Measurements from ENCODE around the gene CDC42EP3.
A peak's percentile ranks its signal among the peaks of the same experiment; 100 is the strongest.

The CDC42EP3 gene

GRCh38 chr2:37654419-37654818 lies 17.0 kb downstream of the CDC42EP3 start:
- DNase-seq: no peak

GRCh38 chr2:37653805-37654378 lies 17.6 kb downstream of the CDC42EP3 start:
- DNase-seq: no peak

GRCh38 chr2:37653093-37653492 lies 18.3 kb downstream of the CDC42EP3 start:
- no peak for DNase-seq

GRCh38 chr2:37652199-37652640 lies 19.2 kb downstream of the CDC42EP3 start:
- DNase-seq: peak; percentile 93

- no peak for DNase-seq
These were observed 20.8 kb downstream of the CDC42EP3 start for GRCh38 chr2:37650548-37651093.

- no peak for DNase-seq
These were observed 21.9 kb downstream of the CDC42EP3 start for GRCh38 chr2:37649518-37649917.

GRCh38 chr2:37648331-37649011 lies 23.0 kb downstream of the CDC42EP3 start:
- no peak for DNase-seq

- DNase-seq: no peak
These were observed 23.5 kb downstream of the CDC42EP3 start for GRCh38 chr2:37647971-37648330.

- no peak for DNase-seq
These were observed 25.6 kb downstream of the CDC42EP3 start for GRCh38 chr2:37645836-37646235.

GRCh38 chr2:37645362-37645761 lies 26.1 kb downstream of the CDC42EP3 start:
- peak; percentile 72 for DNase-seq

- DNase-seq: no peak
These were observed 27.3 kb downstream of the CDC42EP3 start for GRCh38 chr2:37644191-37644590.

- no peak for DNase-seq
These were observed 27.7 kb downstream of the CDC42EP3 start for GRCh38 chr2:37643730-37644078.

GRCh38 chr2:37642907-37643729 lies 28.3 kb downstream of the CDC42EP3 start:
- no peak for DNase-seq

GRCh38 chr2:37641582-37642171 lies 29.8 kb downstream of the CDC42EP3 start:
- DNase-seq: peak; percentile 96

GRCh38 chr2:37639631-37640030 lies 31.8 kb downstream of the CDC42EP3 start:
- DNase-seq: no peak

GRCh38 chr2:37638973-37639372 lies 32.5 kb downstream of the CDC42EP3 start:
- no peak for DNase-seq

- DNase-seq: peak; percentile 65
These were observed 33.5 kb downstream of the CDC42EP3 start for GRCh38 chr2:37637985-37638384.

GRCh38 chr2:37637190-37637860 lies 34.1 kb downstream of the CDC42EP3 start:
- DNase-seq: peak; percentile 61

- no peak for DNase-seq
These were observed 34.9 kb downstream of the CDC42EP3 start for GRCh38 chr2:37636381-37637066.

- peak; percentile 86 for DNase-seq
These were observed 35.7 kb downstream of the CDC42EP3 start for GRCh38 chr2:37635504-37636380.

- DNase-seq: no peak
These were observed 36.4 kb downstream of the CDC42EP3 start for GRCh38 chr2:37634914-37635503.

Data from fibroblast of skin of right biceps (primary cell).